ENCODE data around the gene TUT1.

The TUT1 gene

DNA sequence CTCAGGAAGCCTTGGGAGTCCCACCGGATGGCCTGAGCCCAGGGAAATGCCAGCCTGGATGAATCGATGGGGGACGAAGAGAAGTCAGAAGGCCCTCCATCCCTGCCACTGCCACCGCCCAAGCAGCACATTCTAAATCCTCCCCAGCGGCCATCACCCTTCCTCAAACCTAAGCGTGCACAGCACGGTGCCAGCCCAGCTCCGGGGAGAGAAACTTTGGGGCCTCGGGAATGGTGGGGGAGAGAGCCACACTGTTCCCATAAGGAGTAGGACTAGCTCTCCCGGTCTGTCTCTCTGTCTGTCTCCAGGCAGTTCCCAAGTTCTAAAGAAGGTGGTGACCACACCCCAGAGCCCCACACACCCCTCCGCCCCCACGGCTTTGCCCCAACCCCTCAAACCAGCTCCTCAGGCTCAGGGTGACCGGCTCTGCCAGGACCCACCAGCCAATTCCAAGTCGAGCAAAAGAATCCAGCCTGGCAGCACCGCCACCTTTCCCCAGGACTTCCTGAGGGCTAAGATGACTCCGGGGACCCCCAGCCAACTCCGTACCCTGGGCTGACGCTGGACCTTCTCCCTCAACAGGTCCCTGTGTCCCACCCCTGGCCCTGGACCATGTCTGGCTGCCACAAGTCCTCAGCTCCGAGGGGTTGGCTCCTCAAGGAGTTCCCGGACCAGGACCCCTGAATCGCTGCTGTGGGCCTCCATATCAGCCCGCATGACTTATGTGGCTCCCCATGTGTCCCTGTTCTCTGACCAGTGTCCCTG, 47.5 kb downstream of the TUT1 start:
- TF ChIP-seq, protein P1, sequence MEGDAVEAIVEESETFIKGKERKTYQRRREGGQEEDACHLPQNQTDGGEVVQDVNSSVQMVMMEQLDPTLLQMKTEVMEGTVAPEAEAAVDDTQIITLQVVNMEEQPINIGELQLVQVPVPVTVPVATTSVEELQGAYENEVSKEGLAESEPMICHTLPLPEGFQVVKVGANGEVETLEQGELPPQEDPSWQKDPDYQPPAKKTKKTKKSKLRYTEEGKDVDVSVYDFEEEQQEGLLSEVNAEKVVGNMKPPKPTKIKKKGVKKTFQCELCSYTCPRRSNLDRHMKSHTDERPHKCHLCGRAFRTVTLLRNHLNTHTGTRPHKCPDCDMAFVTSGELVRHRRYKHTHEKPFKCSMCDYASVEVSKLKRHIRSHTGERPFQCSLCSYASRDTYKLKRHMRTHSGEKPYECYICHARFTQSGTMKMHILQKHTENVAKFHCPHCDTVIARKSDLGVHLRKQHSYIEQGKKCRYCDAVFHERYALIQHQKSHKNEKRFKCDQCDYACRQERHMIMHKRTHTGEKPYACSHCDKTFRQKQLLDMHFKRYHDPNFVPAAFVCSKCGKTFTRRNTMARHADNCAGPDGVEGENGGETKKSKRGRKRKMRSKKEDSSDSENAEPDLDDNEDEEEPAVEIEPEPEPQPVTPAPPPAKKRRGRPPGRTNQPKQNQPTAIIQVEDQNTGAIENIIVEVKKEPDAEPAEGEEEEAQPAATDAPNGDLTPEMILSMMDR (IDR thresholded peaks at IDR 0.05; ENCODE audit: control insufficient read depth, extremely low read depth, insufficient read depth): no peak
- DNase-seq (ENCODE audit: low read depth): no peak
- no peak overlapping the region for H3K4me3 ChIP-seq (ENCODE audit: low read depth, low read length)

DNA sequence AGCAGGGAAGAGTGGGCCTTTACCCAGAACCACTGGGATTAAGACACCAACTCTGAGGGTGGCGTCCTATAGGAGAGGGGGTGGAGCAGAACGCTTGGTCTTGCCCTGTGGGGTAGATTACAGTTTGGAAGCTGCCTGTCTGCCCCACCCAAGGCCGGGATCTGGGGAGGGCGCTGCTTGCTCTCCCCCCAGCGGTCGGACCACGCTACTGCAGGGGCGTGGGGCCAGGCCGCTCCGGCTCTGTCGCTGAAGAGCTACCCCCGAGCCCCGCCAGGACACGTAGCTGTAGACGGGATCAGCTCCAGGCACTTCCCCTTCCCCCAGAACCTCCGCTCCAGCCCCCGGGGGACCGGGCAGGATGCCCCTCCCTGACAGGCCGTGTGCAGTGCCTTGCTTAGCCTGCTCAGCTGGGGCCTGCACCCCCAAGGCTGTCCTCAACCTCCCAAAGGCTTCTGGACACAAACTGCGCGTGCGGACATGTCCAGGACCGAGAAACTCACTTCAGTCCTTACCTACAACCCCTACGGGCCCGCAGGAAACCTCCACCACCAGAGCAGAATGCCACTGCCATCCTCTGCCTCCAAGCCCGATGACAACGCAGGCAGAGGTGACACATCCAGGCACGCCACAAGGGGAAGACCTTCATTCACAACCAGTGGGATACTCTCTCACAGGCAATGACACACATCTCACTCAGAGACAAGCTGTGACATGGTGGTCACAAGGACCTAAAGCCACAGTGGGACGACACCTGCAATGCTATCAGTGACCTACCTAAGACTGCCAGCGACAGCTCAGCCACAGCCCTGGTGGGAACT, 48.4 kb downstream of the TUT1 start:
- peak overlapping the region; percentile 25; the same call in 1 of the 2 replicates for H3K4me3 ChIP-seq (ENCODE audit: low read depth, low read length)
- DNase-seq (ENCODE audit: low read depth): no peak
- TF ChIP-seq, protein P1 (IDR thresholded peaks at IDR 0.05; ENCODE audit: control insufficient read depth, extremely low read depth, insufficient read depth): peak; percentile 93

DNA sequence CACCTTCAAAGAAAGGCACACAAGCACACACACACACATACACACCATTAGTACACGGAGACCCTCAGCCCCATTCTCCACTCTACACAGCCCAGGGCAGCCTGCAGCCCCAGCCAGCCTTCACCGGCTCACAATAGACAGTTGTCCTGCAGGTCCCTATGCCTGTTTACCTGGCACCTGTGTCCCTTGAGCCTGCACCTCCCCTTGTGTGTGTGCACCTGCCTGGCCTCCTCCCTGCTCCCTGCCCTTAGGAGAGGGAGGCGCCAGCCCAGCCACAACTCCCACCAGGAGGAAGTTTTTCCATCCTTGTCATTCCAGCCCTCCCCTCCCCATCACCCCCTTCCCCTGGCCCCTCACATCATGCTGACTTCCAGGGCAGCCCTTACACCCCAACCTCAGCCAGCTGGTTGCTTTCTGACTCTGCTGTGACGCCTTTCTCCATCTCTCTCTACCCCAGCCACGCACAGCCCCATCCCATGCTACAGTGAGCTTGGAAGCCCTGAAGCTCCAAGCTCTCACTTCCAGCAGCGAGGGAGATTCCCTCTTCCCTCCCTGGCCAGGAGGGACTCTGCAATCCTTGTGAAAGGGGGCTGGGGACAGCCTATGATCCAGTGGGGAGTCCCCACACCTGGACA, 49.1 kb downstream of the TUT1 start:
- TF ChIP-seq, protein P1 (IDR thresholded peaks at IDR 0.05; ENCODE audit: control insufficient read depth, extremely low read depth, insufficient read depth): no peak
- H3K4me3 ChIP-seq (ENCODE audit: low read depth, low read length): peak overlapping the region; percentile 25; the same call in 1 of the 2 replicates
- no peak for DNase-seq (ENCODE audit: low read depth)

DNA sequence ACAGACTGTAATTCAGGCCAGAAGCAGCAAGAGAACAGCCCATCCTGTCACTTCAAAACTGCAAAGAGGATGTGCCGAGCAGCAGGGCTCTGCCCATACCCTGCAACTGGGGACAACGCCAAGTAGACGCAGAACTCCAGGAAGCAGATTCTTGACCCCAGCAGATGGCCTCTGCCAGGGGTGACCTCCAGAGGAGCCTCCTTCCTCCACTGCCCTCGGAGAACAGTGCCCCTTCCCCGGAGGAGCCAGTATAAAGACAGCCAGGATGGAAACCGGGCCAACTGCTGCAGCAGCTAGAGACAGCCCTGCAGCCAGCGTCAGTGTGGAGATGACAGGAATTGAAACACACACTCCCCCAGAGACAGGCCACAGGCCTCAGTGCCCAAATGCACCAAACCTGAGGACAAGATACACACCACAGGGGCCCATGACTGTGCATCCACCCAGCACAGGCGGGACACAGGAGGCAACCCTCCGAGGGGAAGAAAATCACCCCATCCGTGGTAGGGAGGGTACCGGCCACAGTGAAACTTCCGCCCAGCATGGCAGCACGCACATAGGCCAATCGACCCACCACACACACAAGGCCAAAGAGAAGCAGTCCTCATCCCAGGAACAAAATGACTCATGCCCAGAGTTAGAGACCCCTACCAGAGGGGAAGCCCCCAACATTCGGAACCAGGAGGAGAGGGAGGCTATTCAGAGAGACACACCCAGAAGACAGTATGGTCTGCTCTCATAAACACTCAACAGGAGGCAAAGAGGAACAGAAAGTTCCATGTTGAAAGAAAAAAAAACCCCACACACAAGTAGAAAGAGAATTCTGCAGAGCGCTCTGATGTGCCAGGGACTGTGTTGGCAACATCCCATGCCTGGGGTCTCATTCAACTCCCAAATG, 50.3 kb downstream of the TUT1 start:
- TF ChIP-seq, protein P1 (IDR thresholded peaks at IDR 0.05; ENCODE audit: control insufficient read depth, extremely low read depth, insufficient read depth): no peak
- no peak overlapping the region for H3K4me3 ChIP-seq (ENCODE audit: low read depth, low read length)
- DNase-seq (ENCODE audit: low read depth): no peak

DNA sequence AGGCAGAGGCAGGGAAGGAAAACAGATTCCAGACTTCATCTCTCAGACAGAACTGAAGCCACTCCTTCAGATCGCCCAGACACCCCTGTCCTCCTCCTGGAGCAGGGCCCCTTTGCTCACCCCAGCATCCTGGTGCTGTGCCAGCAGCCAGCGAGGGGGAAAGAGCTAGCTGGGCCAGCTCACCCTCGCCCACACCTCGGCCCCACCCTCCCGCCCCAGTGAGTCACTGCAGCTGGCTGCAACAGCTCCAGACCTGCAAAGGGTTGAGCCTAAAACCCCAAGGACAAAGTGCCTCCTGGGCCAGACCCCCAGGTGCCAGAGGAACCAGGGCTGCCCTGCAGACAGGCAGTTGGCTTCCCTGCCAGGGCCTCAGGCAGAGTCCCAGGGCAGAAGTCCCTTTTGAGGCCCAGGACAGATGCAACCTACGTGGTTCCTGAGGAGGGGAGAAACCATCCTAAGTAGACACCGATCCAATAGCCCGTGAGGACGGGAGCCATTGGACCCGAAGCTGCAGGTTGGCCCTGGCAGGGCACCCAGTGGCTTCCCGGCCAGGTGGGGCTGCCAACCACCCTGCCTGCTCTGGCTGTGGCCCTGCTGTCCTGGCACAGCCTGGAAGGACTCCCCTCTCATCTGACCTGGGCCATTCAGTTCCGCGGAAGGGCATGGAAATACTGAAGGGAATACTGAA, 51.9 kb downstream of the TUT1 start:
- no peak overlapping the region for H3K4me3 ChIP-seq (ENCODE audit: low read depth, low read length)
- DNase-seq (ENCODE audit: low read depth): no peak
- TF ChIP-seq, protein P1 (IDR thresholded peaks at IDR 0.05; ENCODE audit: control insufficient read depth, extremely low read depth, insufficient read depth): no peak

Measured in LNCaP clone FGC (cell line).